ENCODE measurements around the gene CD14. TPM values are rescaled to one million over a fixed set of nuclear protein-coding genes. Genes with fewer than 3 reads are reported as not detected.
A peak's percentile ranks its signal among the peaks of the same experiment; 100 is the strongest.
"Not testable (repeated sequence)": the region's sequence is repeated elsewhere in the genome, so short reads cannot be mapped to it uniquely, and the experiment has no call there.

Gene CD14
- total RNA-seq, 6 experiments from 2014 or later = 174 to 513 (median 244) TPM

DNA sequence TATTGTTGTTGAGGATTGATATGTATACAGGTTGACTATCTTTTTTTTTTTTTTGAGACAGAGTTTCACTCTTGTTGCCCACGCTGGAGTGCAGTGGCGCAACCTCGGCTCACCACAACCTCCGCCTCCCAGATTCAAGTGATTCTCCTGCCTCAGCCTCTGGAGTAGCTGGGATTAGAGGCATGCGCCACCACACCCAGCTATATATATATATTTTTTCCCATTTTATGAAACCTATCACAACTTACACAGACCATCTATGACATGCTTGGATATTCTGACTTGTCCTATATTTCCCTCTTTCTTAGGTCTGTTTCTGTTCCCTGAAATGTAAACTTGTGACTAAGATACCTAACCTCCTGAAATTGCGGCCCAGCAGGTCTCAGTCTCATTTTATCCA, 5.0 kb downstream of the CD14 start:
- TF ChIP-seq, protein P1, sequence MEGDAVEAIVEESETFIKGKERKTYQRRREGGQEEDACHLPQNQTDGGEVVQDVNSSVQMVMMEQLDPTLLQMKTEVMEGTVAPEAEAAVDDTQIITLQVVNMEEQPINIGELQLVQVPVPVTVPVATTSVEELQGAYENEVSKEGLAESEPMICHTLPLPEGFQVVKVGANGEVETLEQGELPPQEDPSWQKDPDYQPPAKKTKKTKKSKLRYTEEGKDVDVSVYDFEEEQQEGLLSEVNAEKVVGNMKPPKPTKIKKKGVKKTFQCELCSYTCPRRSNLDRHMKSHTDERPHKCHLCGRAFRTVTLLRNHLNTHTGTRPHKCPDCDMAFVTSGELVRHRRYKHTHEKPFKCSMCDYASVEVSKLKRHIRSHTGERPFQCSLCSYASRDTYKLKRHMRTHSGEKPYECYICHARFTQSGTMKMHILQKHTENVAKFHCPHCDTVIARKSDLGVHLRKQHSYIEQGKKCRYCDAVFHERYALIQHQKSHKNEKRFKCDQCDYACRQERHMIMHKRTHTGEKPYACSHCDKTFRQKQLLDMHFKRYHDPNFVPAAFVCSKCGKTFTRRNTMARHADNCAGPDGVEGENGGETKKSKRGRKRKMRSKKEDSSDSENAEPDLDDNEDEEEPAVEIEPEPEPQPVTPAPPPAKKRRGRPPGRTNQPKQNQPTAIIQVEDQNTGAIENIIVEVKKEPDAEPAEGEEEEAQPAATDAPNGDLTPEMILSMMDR (IDR thresholded peaks at IDR 0.05) = no peak
- no peak for TF ChIP-seq POLR2A (IDR thresholded peaks at IDR 0.05)
- no peaks in the 10 kb centered on the region for H3K9me3 ChIP-seq
- no peak for DNase-seq
- no peak overlapping the region for H3K27ac ChIP-seq
- intact Hi-C loops (cut with DNase I) = no loop called here
- WGBS (ENCODE audit: insufficient coverage, low coverage, low lambda C conversion rate, missing lambda C conversion rate) = 91% methylated on average over 6 of the region's 6 CpGs
- H3K4me1 ChIP-seq = peaks cover 0 to 7% (median 3%) of the 10 kb centered on the region in 4 donors
- H3K36me3 ChIP-seq = no peaks in the 10 kb centered on the region
- no peaks in the 10 kb centered on the region for H3K27me3 ChIP-seq
- no peak overlapping the region for H3K4me3 ChIP-seq
- no peak for ATAC-seq

DNA sequence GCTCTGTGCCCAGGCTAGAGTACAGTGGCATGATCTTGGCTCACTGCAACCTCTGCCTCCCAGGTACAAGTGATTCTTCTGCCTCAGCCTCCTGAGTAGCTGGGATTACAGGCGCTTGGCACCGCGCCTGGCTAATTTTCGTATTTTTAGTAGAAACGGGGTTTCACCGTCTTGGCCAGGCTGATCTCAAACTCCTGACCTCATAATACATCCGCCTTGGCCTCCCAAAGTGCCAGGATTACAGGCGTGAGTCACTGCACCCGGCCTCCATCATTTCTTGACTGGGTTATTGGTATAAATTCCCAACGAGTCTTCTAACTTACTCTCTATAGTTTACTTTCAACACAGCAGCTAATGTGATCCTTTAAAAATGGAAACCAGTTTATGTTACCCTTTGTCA, 8.1 kb downstream of the CD14 start:
- H3K27me3 ChIP-seq; H3K36me3 ChIP-seq; ATAC-seq; H3K27ac ChIP-seq; H3K4me3 ChIP-seq; intact Hi-C loops (cut with DNase I); H3K9me3 ChIP-seq; H3K4me1 ChIP-seq: not testable (repeated sequence)
- WGBS (ENCODE audit: insufficient coverage, low coverage, low lambda C conversion rate, missing lambda C conversion rate) = 84% methylated on average over 10 of the region's 10 CpGs
- DNase-seq = peak in 1 of 3 donors; percentile 27

DNA sequence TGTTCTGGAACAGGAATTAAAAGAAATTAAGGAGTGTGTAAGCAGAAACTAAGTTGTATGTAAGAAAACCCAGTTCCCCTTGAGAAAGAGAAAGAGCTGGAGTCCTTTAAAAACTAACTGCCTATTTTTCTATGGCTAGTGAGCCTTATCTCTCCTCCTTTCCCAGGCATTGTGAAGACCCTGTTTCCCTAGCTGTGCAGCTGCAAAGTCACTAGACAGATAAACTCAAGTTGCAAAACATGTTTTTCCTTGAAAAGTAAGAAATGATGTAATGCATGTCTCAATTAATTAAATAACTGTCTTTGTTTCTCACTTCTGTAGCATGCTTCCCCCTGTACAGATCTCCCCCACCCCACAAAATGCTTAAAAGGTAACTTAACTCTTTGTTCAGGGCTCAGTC, 9.9 kb downstream of the CD14 start:
- H3K4me3 ChIP-seq; H3K4me1 ChIP-seq; H3K36me3 ChIP-seq; intact Hi-C loops (cut with DNase I); ATAC-seq; H3K9me3 ChIP-seq; H3K27ac ChIP-seq; H3K27me3 ChIP-seq: not testable (repeated sequence)
- peak in 1 of 3 donors; percentile 5 for DNase-seq

DNA sequence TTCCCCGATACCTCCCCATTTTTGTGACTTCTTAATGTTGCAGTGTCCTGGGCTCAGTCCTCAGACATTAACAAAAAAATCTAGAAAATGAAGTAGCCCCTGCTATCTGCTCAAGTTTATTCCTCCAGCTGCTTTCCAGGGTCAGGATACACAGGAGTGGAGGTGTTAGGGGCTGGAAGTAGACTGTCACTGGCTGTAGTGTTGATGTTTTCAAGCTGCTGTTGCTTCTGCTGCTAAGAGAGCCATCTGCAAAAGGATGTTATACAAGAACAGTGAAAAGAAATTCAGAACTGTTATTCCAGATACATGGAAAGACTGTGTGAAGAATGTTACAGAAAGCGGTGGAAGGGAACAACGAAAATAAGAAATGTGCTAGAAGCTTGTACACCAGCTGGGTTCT, 10.7 kb downstream of the CD14 start:
- Histone ChIP-seq H3K4me1 (no peaks in the 10 kb centered on the region), H3K9me3 (no peaks in the 10 kb centered on the region), H3K36me3 (no peaks in the 10 kb centered on the region), H3K4me3 (no peak overlapping the region), H3K27me3 (no peaks in the 10 kb centered on the region), H3K27ac (no peak overlapping the region)
- TF ChIP-seq, protein P1 (IDR thresholded peaks at IDR 0.05) = no peak
- no peak for TF ChIP-seq POLR2A (IDR thresholded peaks at IDR 0.05)
- 100% methylated on average over 3 of the region's 3 CpGs for WGBS (ENCODE audit: insufficient coverage, low coverage, low lambda C conversion rate, missing lambda C conversion rate)
- no peak for ATAC-seq
- intact Hi-C loops (cut with DNase I) = no loop called here
- no peak for DNase-seq

DNA sequence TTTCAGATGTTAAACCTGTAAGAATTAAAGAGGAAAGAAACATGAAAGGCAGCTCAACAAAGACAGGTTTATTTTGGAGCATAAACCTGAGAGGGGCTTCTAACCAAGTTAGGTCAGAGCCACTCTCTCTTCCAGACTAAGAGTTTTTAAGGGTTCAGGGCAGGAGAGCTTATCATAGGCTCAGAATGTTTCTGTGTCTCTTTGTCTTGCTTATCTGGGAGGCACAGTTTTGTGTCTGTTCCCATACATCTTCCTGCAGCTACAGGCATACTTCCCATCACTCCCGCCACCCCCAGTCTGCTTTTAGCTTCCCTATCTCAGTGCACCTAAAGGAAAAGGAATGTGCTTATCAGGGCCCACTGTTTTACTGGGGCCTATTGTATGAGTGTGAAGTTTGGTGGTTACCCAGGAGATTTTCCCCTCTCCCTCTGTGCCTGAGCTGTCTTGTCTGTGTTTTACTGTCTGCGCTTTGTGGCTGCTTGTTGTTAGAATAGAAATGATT, 21.9 kb downstream of the CD14 start:
- H3K36me3 ChIP-seq = no peaks in the 10 kb centered on the region
- no peak overlapping the region for H3K4me3 ChIP-seq
- no peaks in the 10 kb centered on the region for H3K27me3 ChIP-seq
- ATAC-seq (peak in 3 of 4 donors; percentile 9 to 32 (median 9)), DNase-seq (no peak)
- peaks cover 0 to 13% (median 3%) of the 10 kb centered on the region in 4 donors for H3K4me1 ChIP-seq
- WGBS (ENCODE audit: insufficient coverage, low coverage, low lambda C conversion rate, missing lambda C conversion rate) = 86% methylated on average over 2 of the region's 2 CpGs
- peak overlapping the region in 1 of 3 donors; percentile 45 for H3K27ac ChIP-seq
- TF ChIP-seq, protein P1 (IDR thresholded peaks at IDR 0.05) = no peak
- no peak for TF ChIP-seq POLR2A (IDR thresholded peaks at IDR 0.05)
- H3K9me3 ChIP-seq = no peaks in the 10 kb centered on the region
- intact Hi-C loops (cut with DNase I) = no loop called here

DNA sequence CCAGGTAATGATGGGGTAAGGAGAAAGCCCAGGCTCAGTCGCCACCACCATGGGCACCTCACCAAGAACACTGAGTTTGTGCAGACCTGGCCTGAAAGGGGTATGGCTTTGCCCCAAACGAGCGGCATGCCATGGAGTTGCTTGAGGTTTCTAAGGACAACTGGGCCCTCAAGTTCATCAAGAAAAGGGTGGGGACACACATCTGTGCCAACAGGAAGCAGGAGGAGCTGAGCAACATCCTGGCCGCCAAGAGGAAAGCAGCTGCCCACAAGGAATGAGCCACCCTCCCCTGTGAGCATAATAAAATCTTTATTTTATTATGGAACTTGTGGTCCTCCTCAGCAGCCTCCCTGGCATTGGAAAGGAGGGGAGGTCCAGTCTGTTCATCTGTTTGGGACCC, 23.8 kb downstream of the CD14 start:
- intact Hi-C loops (cut with DNase I) = no loop called here
- Histone ChIP-seq H3K9me3 (no peaks in the 10 kb centered on the region), H3K4me3 (no peak overlapping the region), H3K4me1 (peaks cover 0 to 13% (median 3%) of the 10 kb centered on the region in 4 donors), H3K27ac (peak overlapping the region in 1 of 3 donors; percentile 10), H3K36me3 (no peaks in the 10 kb centered on the region), H3K27me3 (no peaks in the 10 kb centered on the region)
- WGBS (ENCODE audit: insufficient coverage, low coverage, low lambda C conversion rate, missing lambda C conversion rate) = 38% methylated on average over 2 of the region's 4 CpGs
- TF ChIP-seq, protein P1 (IDR thresholded peaks at IDR 0.05) = no peak
- no peak for TF ChIP-seq POLR2A (IDR thresholded peaks at IDR 0.05)
- ATAC-seq (peak in 1 of 4 donors; percentile 15), DNase-seq (no peak)

Data from right lobe of liver (tissue), 6 donors.